Panc1 (cell line): ENCODE measurements around the gene STOX2. TPM values are rescaled to one million over a fixed set of nuclear protein-coding genes. Genes with fewer than 3 reads are reported as not detected.

Experiments
- ATAC-seq: fragments of 200-7000 bp; cut with Tn5 transposase; 2 replicates; pipeline ENCODE4 v1.9.1; 2020; ENCODE audit warnings: mild to moderate bottlenecking, moderate library complexity
- BruUV-seq: library from RNA; stranded (reverse); fragments of 400-500 nt; replicated peaks from 2 replicates; lab custom pipeline; 2021; lab: Mats Ljungman, UMichigan
- CTCF ChIA-PET: fragments of 300-600 bp; sonication (Branson Sonifier 250); formaldehyde crosslinking; loops from one replicate; lab custom pipeline; 2022; ENCODE audit warnings: antibody characterized with exemption; lab: Charles Lee
- POLR2A ChIA-PET: fragments of 300-600 bp; sonication (Branson Sonifier 250); formaldehyde crosslinking; loops from one replicate; lab custom pipeline; 2022; ENCODE audit warnings: antibody characterized with exemption; lab: Charles Lee
- DNase-seq: peaks from one replicate; pipeline ENCODE4 v3.0.0-alpha.2; 2010; ENCODE audit warnings: low read depth, low spot score
- H3K27ac ChIP-seq: 2 replicates; pipeline ENCODE4 v1.5.1; 2011; ENCODE audit warnings: mild to moderate bottlenecking, low read length, inconsistent platforms
- H3K27me3 ChIP-seq: fragments of 200-500 bp; sonication (Bioruptor generic); 2 replicates; pipeline ENCODE4 v1.6.0; 2014; ENCODE audit warnings: low read length, inconsistent platforms; ENCODE audit not compliant: control insufficient read depth, insufficient read depth
- H3K36me3 ChIP-seq: fragments of 200-500 bp; sonication (Bioruptor generic); 2 replicates; pipeline ENCODE4 v1.5.1; 2014; ENCODE audit warnings: inconsistent platforms, mild to moderate bottlenecking, low read length, moderate library complexity; ENCODE audit not compliant: control insufficient read depth, insufficient read depth
- H3K4me1 ChIP-seq: 2 replicates; pipeline ENCODE4 v1.5.1; 2011; ENCODE audit warnings: inconsistent platforms, mild to moderate bottlenecking, low read length, moderate library complexity; ENCODE audit not compliant: control insufficient read depth, insufficient read depth
- H3K4me3 ChIP-seq, 2 experiments: 2 replicates each; pipeline ENCODE4 v1.5.1; 2011 to 2012; ENCODE audit warnings: low read depth in 2 of 2, low read length in 2 of 2, mild to moderate bottlenecking in 2 of 2, inconsistent platforms in 1 of 2, moderate library complexity in 1 of 2
- H3K9me3 ChIP-seq: fragments of 200-500 bp; sonication (Bioruptor generic); 2 replicates; pipeline ENCODE4 v1.5.1; 2014; ENCODE audit warnings: low read depth, mild to moderate bottlenecking, inconsistent platforms, low read length, moderate library complexity; ENCODE audit not compliant: control insufficient read depth, insufficient read depth
- POLR2AphosphoS5 ChIP-seq: IDR thresholded peaks from 2 replicates; pipeline ENCODE4 v1.6.1; 2012; ENCODE audit warnings: mild to moderate bottlenecking, low read depth, low read length, moderate library complexity
- SIN3A ChIP-seq: IDR thresholded peaks from 2 replicates; pipeline ENCODE4 v1.6.1; 2012; ENCODE audit warnings: low read depth, mild to moderate bottlenecking, low read length, moderate library complexity, borderline replicate concordance; ENCODE audit not compliant: insufficient read depth
- TCF7L2 ChIP-seq: IDR thresholded peaks from 2 replicates; pipeline ENCODE4 v1.6.1; 2011; ENCODE audit warnings: mild to moderate bottlenecking, low read depth, low read length, inconsistent platforms
- in situ Hi-C: cut with HindIII; loops from 2 replicates; pipeline ENCODE4 v1.10.0; 2016; ENCODE audit warnings: low sequenced_read_pairs, low pct_unique_long_range_greater_than_20kb
- intact Hi-C: fragments of 100-400 bp; cut with micrococcal nuclease; formaldehyde crosslinking; loops from one replicate; pipeline ENCODE4 v1.10.0; 2022; ENCODE audit not compliant: unreplicated experiment
- total RNA-seq: library from RNA; stranded (reverse); gene quantifications from one replicate; pipeline ENCODE4 v1.2.1, GENCODE V29; 2021; ENCODE audit not compliant: unreplicated experiment
- TF ChIP-seq, protein P1 (sequence below), 2 experiments: IDR thresholded peaks; 2 replicates each; pipeline ENCODE4 v1.6.1; 2011 to 2012; ENCODE audit warnings: low read depth in 2 of 2, control low read depth in 1 of 2, low read length in 1 of 2, mild to moderate bottlenecking in 1 of 2, moderate library complexity in 1 of 2; ENCODE audit not compliant: insufficient read depth in 1 of 2
- TF ChIP-seq, protein P2 (sequence below): fragments of 450-650 bp; IDR thresholded peaks from 2 replicates; pipeline ENCODE4 v1.5.1; 2017; ENCODE audit warnings: mild to moderate bottlenecking

STOX2 gene
- total RNA-seq, 1 experiment from 2014 or later: 10.6 TPM

DNA sequence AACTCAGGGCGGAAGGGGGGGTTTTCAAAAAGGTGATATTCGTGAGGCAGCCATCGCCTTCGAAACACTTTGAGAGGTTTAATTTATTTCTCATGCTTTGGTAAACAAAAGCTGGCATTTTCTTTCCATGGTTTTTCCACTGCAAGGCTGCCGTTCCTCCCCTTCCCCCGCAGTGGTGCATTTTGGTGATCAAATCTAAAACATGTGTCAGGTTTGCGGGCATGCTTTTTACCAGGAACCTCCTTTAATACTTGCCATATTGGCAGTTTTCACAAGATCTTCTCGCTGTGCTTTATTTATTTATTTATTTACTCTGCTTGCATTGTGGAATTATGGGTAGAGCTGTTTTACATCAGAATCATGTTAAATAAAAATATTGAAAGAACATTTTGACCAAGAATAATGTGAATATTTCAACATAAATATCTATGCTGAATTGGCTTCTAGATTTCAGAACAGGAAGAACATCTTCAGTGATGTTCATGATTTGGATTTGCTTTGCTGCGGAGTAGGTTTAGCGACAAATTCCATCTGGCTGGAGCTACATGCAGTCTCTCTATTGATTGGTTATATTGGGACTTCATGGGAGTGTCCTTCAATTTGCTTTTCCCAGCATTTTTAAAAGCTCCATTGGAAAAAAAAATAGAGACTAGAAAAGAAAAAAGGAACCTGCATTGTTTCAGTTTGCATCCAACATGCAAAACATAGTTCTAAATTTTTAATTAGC is 54.4 kb downstream of the STOX2 start:
- intact Hi-C loops (no loop called here), in situ Hi-C loops (no loop called here)
- ATAC-seq: no peak
- Histone ChIP-seq H3K27me3 (no peaks in the 10 kb centered on the region), H3K36me3 (no peaks in the 10 kb centered on the region), H3K27ac (no peak overlapping the region), H3K4me1 (peaks cover 18% of the 10 kb centered on the region), H3K4me3 (no peak overlapping the region; a peak in 1 of 4 replicates), H3K9me3 (no peaks in the 10 kb centered on the region)
- CTCF ChIA-PET: interaction anchor here (0.7 kb wide), 1 partner anchor 79 kb away, joined by 3 read pairs; no protein-coding TSS in a partner anchor
- no peak for DNase-seq
- BruUV-seq: no TSS peak
- TF ChIP-seq, protein P1, sequence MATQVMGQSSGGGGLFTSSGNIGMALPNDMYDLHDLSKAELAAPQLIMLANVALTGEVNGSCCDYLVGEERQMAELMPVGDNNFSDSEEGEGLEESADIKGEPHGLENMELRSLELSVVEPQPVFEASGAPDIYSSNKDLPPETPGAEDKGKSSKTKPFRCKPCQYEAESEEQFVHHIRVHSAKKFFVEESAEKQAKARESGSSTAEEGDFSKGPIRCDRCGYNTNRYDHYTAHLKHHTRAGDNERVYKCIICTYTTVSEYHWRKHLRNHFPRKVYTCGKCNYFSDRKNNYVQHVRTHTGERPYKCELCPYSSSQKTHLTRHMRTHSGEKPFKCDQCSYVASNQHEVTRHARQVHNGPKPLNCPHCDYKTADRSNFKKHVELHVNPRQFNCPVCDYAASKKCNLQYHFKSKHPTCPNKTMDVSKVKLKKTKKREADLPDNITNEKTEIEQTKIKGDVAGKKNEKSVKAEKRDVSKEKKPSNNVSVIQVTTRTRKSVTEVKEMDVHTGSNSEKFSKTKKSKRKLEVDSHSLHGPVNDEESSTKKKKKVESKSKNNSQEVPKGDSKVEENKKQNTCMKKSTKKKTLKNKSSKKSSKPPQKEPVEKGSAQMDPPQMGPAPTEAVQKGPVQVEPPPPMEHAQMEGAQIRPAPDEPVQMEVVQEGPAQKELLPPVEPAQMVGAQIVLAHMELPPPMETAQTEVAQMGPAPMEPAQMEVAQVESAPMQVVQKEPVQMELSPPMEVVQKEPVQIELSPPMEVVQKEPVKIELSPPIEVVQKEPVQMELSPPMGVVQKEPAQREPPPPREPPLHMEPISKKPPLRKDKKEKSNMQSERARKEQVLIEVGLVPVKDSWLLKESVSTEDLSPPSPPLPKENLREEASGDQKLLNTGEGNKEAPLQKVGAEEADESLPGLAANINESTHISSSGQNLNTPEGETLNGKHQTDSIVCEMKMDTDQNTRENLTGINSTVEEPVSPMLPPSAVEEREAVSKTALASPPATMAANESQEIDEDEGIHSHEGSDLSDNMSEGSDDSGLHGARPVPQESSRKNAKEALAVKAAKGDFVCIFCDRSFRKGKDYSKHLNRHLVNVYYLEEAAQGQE (IDR thresholded peaks at IDR 0.05; ENCODE audit: insufficient read depth in 1 of 2, low read depth in 2 of 2, low read length in 1 of 2): no peak
- TF ChIP-seq TCF7L2 (no peak), SIN3A (no peak)
- POLR2A ChIA-PET: no interaction called here

DNA sequence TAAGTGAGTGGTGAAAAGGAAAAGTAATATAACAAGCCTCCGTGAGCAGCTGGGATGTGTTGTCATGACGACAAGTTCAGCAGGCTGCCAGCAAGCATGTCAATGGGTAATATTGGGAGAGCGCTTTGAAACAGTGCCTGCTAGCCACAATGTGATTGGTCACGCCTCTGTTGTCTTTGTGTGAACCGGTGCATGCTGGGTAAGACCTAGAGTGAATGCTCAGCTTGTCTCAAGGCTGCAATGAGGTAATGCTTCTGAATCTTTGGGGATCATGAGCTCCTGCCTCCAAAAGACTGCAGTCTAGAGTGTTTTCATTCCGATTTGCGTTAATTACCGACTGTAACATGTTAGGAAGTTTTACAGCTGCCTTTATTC is 54.9 kb downstream of the STOX2 start:
- POLR2A ChIA-PET: no interaction called here
- no peaks in the 10 kb centered on the region for H3K9me3 ChIP-seq
- CTCF ChIA-PET: interaction anchor here (0.7 kb wide), 1 partner anchor 78 kb away, joined by 3 read pairs; no protein-coding TSS in a partner anchor
- peak; percentile 84 for ATAC-seq
- DNase-seq: no peak
- TF ChIP-seq SIN3A (no peak), POLR2AphosphoS5 (no peak), TCF7L2 (no peak)
- TF ChIP-seq, protein P2, sequence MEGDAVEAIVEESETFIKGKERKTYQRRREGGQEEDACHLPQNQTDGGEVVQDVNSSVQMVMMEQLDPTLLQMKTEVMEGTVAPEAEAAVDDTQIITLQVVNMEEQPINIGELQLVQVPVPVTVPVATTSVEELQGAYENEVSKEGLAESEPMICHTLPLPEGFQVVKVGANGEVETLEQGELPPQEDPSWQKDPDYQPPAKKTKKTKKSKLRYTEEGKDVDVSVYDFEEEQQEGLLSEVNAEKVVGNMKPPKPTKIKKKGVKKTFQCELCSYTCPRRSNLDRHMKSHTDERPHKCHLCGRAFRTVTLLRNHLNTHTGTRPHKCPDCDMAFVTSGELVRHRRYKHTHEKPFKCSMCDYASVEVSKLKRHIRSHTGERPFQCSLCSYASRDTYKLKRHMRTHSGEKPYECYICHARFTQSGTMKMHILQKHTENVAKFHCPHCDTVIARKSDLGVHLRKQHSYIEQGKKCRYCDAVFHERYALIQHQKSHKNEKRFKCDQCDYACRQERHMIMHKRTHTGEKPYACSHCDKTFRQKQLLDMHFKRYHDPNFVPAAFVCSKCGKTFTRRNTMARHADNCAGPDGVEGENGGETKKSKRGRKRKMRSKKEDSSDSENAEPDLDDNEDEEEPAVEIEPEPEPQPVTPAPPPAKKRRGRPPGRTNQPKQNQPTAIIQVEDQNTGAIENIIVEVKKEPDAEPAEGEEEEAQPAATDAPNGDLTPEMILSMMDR: no peak
- TF ChIP-seq, protein P1 (IDR thresholded peaks at IDR 0.05; ENCODE audit: insufficient read depth in 1 of 2, low read depth in 2 of 2, low read length in 1 of 2): no peak
- no TSS peak for BruUV-seq
- no peaks in the 10 kb centered on the region for H3K36me3 ChIP-seq
- in situ Hi-C loops: no loop called here
- H3K4me1 ChIP-seq: peaks cover 18% of the 10 kb centered on the region
- H3K27ac ChIP-seq: no peak overlapping the region
- no peak overlapping the region; a peak in 1 of 4 replicates for H3K4me3 ChIP-seq
- intact Hi-C loops: no loop called here
- no peaks in the 10 kb centered on the region for H3K27me3 ChIP-seq
